Endothelial cell of umbilical vein (primary cell): ENCODE data around the gene BUD31. TPM values are rescaled to one million over a fixed set of nuclear protein-coding genes. Genes with fewer than 3 reads are reported as not detected.

Source experiments
- BruUV-seq: library from RNA; stranded (reverse); fragments of 400-500 nt; replicated peaks from 2 replicates; lab custom pipeline; 2021; lab: Mats Ljungman, UMichigan
- CTCF ChIA-PET: fragments of 300-600, 350-600 bp; sonication (Branson Sonifier 250); formaldehyde crosslinking; loops from one replicate; lab custom pipeline; 2021; ENCODE audit warnings: antibody characterized with exemption, inconsistent platforms; lab: Charles Lee
- POLR2A ChIA-PET: fragments of 300-600, 350-600 bp; sonication (Branson Sonifier 250); formaldehyde crosslinking; loops from one replicate; lab custom pipeline; 2021; ENCODE audit warnings: antibody characterized with exemption, inconsistent platforms; lab: Charles Lee
- DNase-seq: peaks from one replicate; pipeline ENCODE4 v3.0.0-alpha.2; 2011; ENCODE audit warnings: low read depth, low spot score
- FAIRE-seq: peaks from 2 replicates; lab custom pipeline; 2011; peaks lifted over from hg19 to GRCh38; lab: Jason Lieb, UNC
- H2AFZ ChIP-seq: 2 replicates; pipeline ENCODE4 v1.6.0; 2012; ENCODE audit warnings: low read depth, low read length, control low read depth, inconsistent platforms
- H3K27ac ChIP-seq: 2 replicates; pipeline ENCODE4 v1.5.1; 2011; ENCODE audit warnings: low read depth, mild to moderate bottlenecking, control low read depth, low read length, moderate library complexity; ENCODE audit not compliant: insufficient read depth
- H3K27me3 ChIP-seq, 2 experiments: 2 replicates each; pipeline versions ENCODE4 v1.6.0 to v1.6.1; 2011; ENCODE audit warnings: low read length in 2 of 2, mixed read lengths in 1 of 2; ENCODE audit not compliant: control insufficient read depth in 2 of 2, insufficient read depth in 2 of 2
- H3K36me3 ChIP-seq, 2 experiments: 2 replicates in 1 of 2; 3 replicates in 1 of 2; pipeline ENCODE4 v1.5.1; 2011; ENCODE audit warnings: low read length in 2 of 2, mild to moderate bottlenecking in 1 of 2, moderate library complexity in 1 of 2; ENCODE audit not compliant: control insufficient read depth in 2 of 2, insufficient read depth in 2 of 2; ENCODE audit errors: extremely low read depth in 1 of 2
- H3K4me1 ChIP-seq: 3 replicates; pipeline ENCODE4 v1.5.1; 2011; ENCODE audit warnings: mild to moderate bottlenecking, low read length; ENCODE audit not compliant: control insufficient read depth, insufficient read depth; ENCODE audit errors: extremely low read depth
- H3K4me2 ChIP-seq: 2 replicates; pipeline ENCODE4 v1.6.1; 2011; ENCODE audit warnings: low read length, control low read depth, mixed read lengths; ENCODE audit not compliant: insufficient read depth
- H3K4me3 ChIP-seq, 3 experiments: fragments of 200-600 bp in 1 of 3; sonication (generic), shearing (Covaris generic) in 1 of 3; replicated peaks in 1 of 3; 2 replicates each; pipeline ENCODE4 v1.5.1; 2011 to 2016; ENCODE audit warnings: control low read depth in 3 of 3, low read length in 3 of 3, mild to moderate bottlenecking in 2 of 3, inconsistent platforms in 1 of 3, low read depth in 1 of 3, moderate library complexity in 1 of 3; ENCODE audit not compliant: insufficient read depth in 1 of 3
- H3K79me2 ChIP-seq: 2 replicates; pipeline ENCODE4 v1.6.0; 2012; ENCODE audit warnings: low read length, inconsistent platforms; ENCODE audit not compliant: control insufficient read depth, insufficient read depth
- H3K9ac ChIP-seq: replicated peaks from 2 replicates; pipeline ENCODE3; 2011; ENCODE audit warnings: low read length, control low read depth; ENCODE audit not compliant: insufficient read depth; ENCODE audit errors: extremely low read depth
- H3K9me1 ChIP-seq: replicated peaks from 3 replicates; pipeline ENCODE4 v1.6.0; 2011; ENCODE audit warnings: mild to moderate bottlenecking, low read length; ENCODE audit not compliant: control insufficient read depth, insufficient read depth; ENCODE audit errors: extremely low read depth
- H3K9me3 ChIP-seq: replicated peaks from 2 replicates; pipeline ENCODE4 v1.5.1; 2012; ENCODE audit warnings: low read length, inconsistent platforms; ENCODE audit not compliant: control insufficient read depth, insufficient read depth
- H4K20me1 ChIP-seq: replicated peaks from 2 replicates; pipeline ENCODE3; 2011; ENCODE audit warnings: mild to moderate bottlenecking, low read length; ENCODE audit not compliant: control insufficient read depth, insufficient read depth; ENCODE audit errors: extremely low read depth
- CTCF ChIP-seq, 2 donors: IDR thresholded peaks; 1 replicate in 1 of 2; 2 replicates in 1 of 2; pipeline ENCODE4 v1.5.1; 2011; ENCODE audit warnings: low read length in 2 of 2, mild to moderate bottlenecking in 2 of 2, moderate library complexity in 2 of 2, control low read depth in 1 of 2, inconsistent platforms in 1 of 2, low read depth in 1 of 2; ENCODE audit not compliant: insufficient read depth in 1 of 2; ENCODE audit errors: extremely low read depth in 1 of 2
- EZH2 ChIP-seq: IDR thresholded peaks from 2 replicates; pipeline ENCODE4 v1.6.1; 2012; ENCODE audit warnings: borderline replicate concordance, low read depth, mild to moderate bottlenecking, moderate library complexity, low read length, inconsistent platforms; ENCODE audit not compliant: severe bottlenecking
- FOS ChIP-seq: IDR thresholded peaks from 2 replicates; pipeline ENCODE4 v1.6.1; 2011; ENCODE audit warnings: mild to moderate bottlenecking, low read length, moderate library complexity, borderline replicate concordance; ENCODE audit not compliant: insufficient read depth
- GATA2 ChIP-seq: IDR thresholded peaks from 2 replicates; pipeline ENCODE4 v1.7.0; 2011; ENCODE audit warnings: low read depth, mild to moderate bottlenecking, moderate library complexity, mixed read lengths, low read length; ENCODE audit not compliant: insufficient read length, insufficient read depth
- JUN ChIP-seq: IDR thresholded peaks from 2 replicates; pipeline ENCODE4 v1.6.1; 2011; ENCODE audit warnings: borderline replicate concordance, low read depth; ENCODE audit not compliant: insufficient read length, insufficient read depth
- MYC ChIP-seq: IDR thresholded peaks from one replicate; pipeline ENCODE4 v1.6.1; 2011; ENCODE audit warnings: mild to moderate bottlenecking, low read depth, low read length
- POLR2A ChIP-seq: IDR thresholded peaks from 2 replicates; pipeline ENCODE4 v1.6.1; 2012; ENCODE audit warnings: low read depth, mild to moderate bottlenecking, control low read depth, low read length
- POLR2AphosphoS5 ChIP-seq: IDR thresholded peaks from 2 replicates; pipeline ENCODE4 v1.6.1; 2012; ENCODE audit warnings: low read depth, mild to moderate bottlenecking, control low read depth, low read length, moderate library complexity; ENCODE audit not compliant: insufficient read depth
- dilution Hi-C: fragments of 300-500 bp; cut with MboI; formaldehyde crosslinking; loops from one replicate; pipeline ENCODE4 v1.15.0; 2019; ENCODE audit warnings: low sequenced_read_pairs; ENCODE audit not compliant: extremely low pct_ligation_motif_present
- intact Hi-C: fragments of 100-400 bp; cut with micrococcal nuclease; formaldehyde crosslinking; loops from one replicate; pipeline ENCODE4 v1.10.0; 2022
- polyA plus RNA-seq, 4 experiments: library from polyadenylated mRNA; depleted of rRNA in 3 of 4; stranded (reverse) in 3 of 4; unstranded in 1 of 4; fragments of >200 nt; gene quantifications; 2 replicates each; pipeline versions ENCODE4 v1.2.1 to v1.2.3, GENCODE V29; 2011 to 2012; ENCODE audit warnings: missing spikeins in 1 of 4
- total RNA-seq: library from RNA; stranded (reverse); gene quantifications from 2 replicates; pipeline ENCODE4 v1.2.3, GENCODE V29; 2021
- TF ChIP-seq, protein P1 (sequence below): IDR thresholded peaks from 2 replicates; pipeline ENCODE4 v1.6.1; 2011; ENCODE audit not compliant: insufficient read depth, insufficient read length

The BUD31 gene
- total and polyA plus RNA-seq, 2 donors (not counting 3 experiments of a cell fraction or from before 2014, with no cell fraction given), result 67.8 to 122 TPM

GRCh38 chr7:99453105-99453504, 44.3 kb downstream of the BUD31 start:
- Histone ChIP-seq H3K79me2 (peaks cover 4% of the 10 kb centered on the region), H3K4me1 (no peaks in the 10 kb centered on the region), H2AFZ (no peak overlapping the region), H3K9me3 (no peaks in the 10 kb centered on the region), H3K27ac (no peak overlapping the region), H3K4me3 (no peak overlapping the region), H3K27me3 (no peaks in the 10 kb centered on the region), H3K9ac (no peak overlapping the region), H3K4me2 (no peak overlapping the region), H3K9me1 (no peaks in the 10 kb centered on the region), H3K36me3 (peaks cover 9 to 69% of the 10 kb centered on the region in 2 experiments), H4K20me1 (no peaks in the 10 kb centered on the region)
- no peak for TF ChIP-seq MYC
- no peak for TF ChIP-seq FOS
- no peak for TF ChIP-seq POLR2AphosphoS5
- TF ChIP-seq POLR2A, result no peak
- no peak for TF ChIP-seq EZH2
- TF ChIP-seq CTCF (IDR thresholded peaks at IDR 0.05; ENCODE audit: extremely low read depth in 1 of 2, insufficient read depth in 1 of 2, low read depth in 1 of 2, low read length in 2 of 2), result no peak
- no peak for TF ChIP-seq GATA2
- TF ChIP-seq, protein P1, sequence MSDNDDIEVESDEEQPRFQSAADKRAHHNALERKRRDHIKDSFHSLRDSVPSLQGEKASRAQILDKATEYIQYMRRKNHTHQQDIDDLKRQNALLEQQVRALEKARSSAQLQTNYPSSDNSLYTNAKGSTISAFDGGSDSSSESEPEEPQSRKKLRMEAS, result no peak
- no peak for TF ChIP-seq JUN
- dilution Hi-C loops, result no loop called here
- POLR2A ChIA-PET, result no interaction called here
- CTCF ChIA-PET, result no interaction called here
- no peak for DNase-seq
- intact Hi-C loops, result no loop called here
- BruUV-seq, result no TSS peak
- FAIRE-seq, result no peak
